Measurements from ENCODE around the gene RHOBTB3.

DNA sequence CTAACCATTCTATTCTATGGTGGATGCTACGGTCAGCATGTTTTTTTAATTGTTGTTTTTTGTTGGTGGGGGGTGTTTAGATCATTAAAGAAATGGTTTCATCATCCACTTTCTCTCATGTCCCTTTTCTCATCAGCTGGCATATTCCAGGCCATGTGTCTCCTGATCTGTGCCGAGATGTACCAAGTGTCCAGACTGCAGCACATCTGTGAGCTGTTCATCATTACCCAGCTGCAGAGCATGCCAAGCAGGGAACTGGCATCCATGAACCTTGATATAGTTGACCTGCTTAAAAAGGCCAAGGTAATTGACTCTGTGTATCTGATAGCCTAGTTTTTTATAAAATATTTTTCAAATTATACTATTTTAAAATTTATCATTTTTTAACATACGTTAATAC lies 52.5 kb downstream of the RHOBTB3 start:
- TF ChIP-seq, protein P1, sequence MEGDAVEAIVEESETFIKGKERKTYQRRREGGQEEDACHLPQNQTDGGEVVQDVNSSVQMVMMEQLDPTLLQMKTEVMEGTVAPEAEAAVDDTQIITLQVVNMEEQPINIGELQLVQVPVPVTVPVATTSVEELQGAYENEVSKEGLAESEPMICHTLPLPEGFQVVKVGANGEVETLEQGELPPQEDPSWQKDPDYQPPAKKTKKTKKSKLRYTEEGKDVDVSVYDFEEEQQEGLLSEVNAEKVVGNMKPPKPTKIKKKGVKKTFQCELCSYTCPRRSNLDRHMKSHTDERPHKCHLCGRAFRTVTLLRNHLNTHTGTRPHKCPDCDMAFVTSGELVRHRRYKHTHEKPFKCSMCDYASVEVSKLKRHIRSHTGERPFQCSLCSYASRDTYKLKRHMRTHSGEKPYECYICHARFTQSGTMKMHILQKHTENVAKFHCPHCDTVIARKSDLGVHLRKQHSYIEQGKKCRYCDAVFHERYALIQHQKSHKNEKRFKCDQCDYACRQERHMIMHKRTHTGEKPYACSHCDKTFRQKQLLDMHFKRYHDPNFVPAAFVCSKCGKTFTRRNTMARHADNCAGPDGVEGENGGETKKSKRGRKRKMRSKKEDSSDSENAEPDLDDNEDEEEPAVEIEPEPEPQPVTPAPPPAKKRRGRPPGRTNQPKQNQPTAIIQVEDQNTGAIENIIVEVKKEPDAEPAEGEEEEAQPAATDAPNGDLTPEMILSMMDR (IDR thresholded peaks at IDR 0.05): no peak
- TF ChIP-seq POLR2A (IDR thresholded peaks at IDR 0.05) (no peak), POLR2AphosphoS5 (IDR thresholded peaks at IDR 0.05) (no peak)

Measured in prostate gland (tissue), 2 donors.